HG02763 (cell line): ENCODE results near the gene MYOM3.
"Not testable (repeated sequence)": the region's sequence is repeated elsewhere in the genome, so short reads cannot be mapped to it uniquely, and the experiment has no call there.

Experiments used
- ATAC-seq: cut with Tn5 transposase; IDR thresholded peaks from one replicate; pipeline ENCODE4 v1.9.1; 2021; ENCODE audit warnings: mild to moderate bottlenecking, moderate library complexity; ENCODE audit not compliant: unreplicated experiment

MYOM3 gene

GRCh38 chr1:24077278-24077978, 34.5 kb downstream of the MYOM3 start:
- ATAC-seq, result no peak

- no peak for ATAC-seq
Observed at GRCh38 chr1:24075946-24076345, 36.0 kb downstream of the MYOM3 start.

- ATAC-seq, result no peak
Observed at GRCh38 chr1:24075590-24075854, 36.4 kb downstream of the MYOM3 start.

GRCh38 chr1:24074817-24075589, 36.9 kb downstream of the MYOM3 start:
- ATAC-seq, result no peak

- ATAC-seq, result no peak
Observed at GRCh38 chr1:24074196-24074595, 37.7 kb downstream of the MYOM3 start.

- ATAC-seq, result no peak
Observed at GRCh38 chr1:24071941-24072340, 40.0 kb downstream of the MYOM3 start.

GRCh38 chr1:24070821-24071393, 41.0 kb downstream of the MYOM3 start:
- ATAC-seq, result no peak

- ATAC-seq, result no peak
Observed at GRCh38 chr1:24069817-24070216, 42.1 kb downstream of the MYOM3 start.

- no peak for ATAC-seq
Observed at GRCh38 chr1:24067978-24068377, 44.0 kb downstream of the MYOM3 start.

- ATAC-seq, result no peak
Observed at GRCh38 chr1:24065304-24065703, 46.6 kb downstream of the MYOM3 start.

GRCh38 chr1:24062221-24062620, 49.7 kb downstream of the MYOM3 start:
- ATAC-seq, result no peak

GRCh38 chr1:24060482-24060881, 51.5 kb downstream of the MYOM3 start:
- no peak for ATAC-seq

- no peak for ATAC-seq
Observed at GRCh38 chr1:24058671-24059455, 53.1 kb downstream of the MYOM3 start.

GRCh38 chr1:24057171-24057570, 54.8 kb downstream of the MYOM3 start:
- no peak for ATAC-seq

- ATAC-seq, result no peak
Observed at GRCh38 chr1:24055681-24056080, 56.3 kb downstream of the MYOM3 start.

GRCh38 chr1:24052220-24052619, 59.7 kb downstream of the MYOM3 start:
- no peak for ATAC-seq

GRCh38 chr1:24051206-24051945, 60.6 kb downstream of the MYOM3 start:
- no peak for ATAC-seq

GRCh38 chr1:24049733-24050132, 62.2 kb downstream of the MYOM3 start:
- no peak for ATAC-seq

GRCh38 chr1:24048894-24049293, 63.0 kb downstream of the MYOM3 start:
- ATAC-seq, result not testable (repeated sequence)

- ATAC-seq, result no peak
Observed at GRCh38 chr1:24048205-24048869, 63.6 kb downstream of the MYOM3 start.
